ENCODE results near the gene ZNF574. TPM values are rescaled to one million over a fixed set of nuclear protein-coding genes. Genes with fewer than 3 reads are reported as not detected.

ZNF574 gene
- total and polyA plus RNA-seq, 8 donors: 9.4 to 15.4 (median 12.7) TPM

- ATAC-seq (peak; percentile 39), DNase-seq (no peak)
- Histone ChIP-seq H3K9me3 (no peaks in the 10 kb centered on the region), H3K4me3 (no peak overlapping the region), H3K4me1 (peaks cover 0 to 3% of the 10 kb centered on the region in 2 donors), H3K27me3 (peaks cover 0 to 20% of the 10 kb centered on the region in 2 donors), H3K27ac (no peak overlapping the region), H3K36me3 (peaks cover 0 to 19% of the 10 kb centered on the region in 2 donors)
- no peak for TF ChIP-seq CTCF (IDR thresholded peaks at IDR 0.05)
- intact Hi-C loops (cut with DNase I): no loop called here
Measured at GRCh38 chr19:42093926-42094325, 18.0 kb downstream of the ZNF574 start.

- intact Hi-C loops (cut with DNase I): no loop called here
- DNase-seq (no peak), ATAC-seq (no peak)
- no peak for TF ChIP-seq CTCF (IDR thresholded peaks at IDR 0.05)
- Histone ChIP-seq H3K36me3 (peaks cover 0 to 19% of the 10 kb centered on the region in 2 donors), H3K4me1 (no peaks in the 10 kb centered on the region), H3K27ac (no peak overlapping the region), H3K4me3 (no peak overlapping the region), H3K9me3 (no peaks in the 10 kb centered on the region), H3K27me3 (peaks cover 0 to 20% of the 10 kb centered on the region in 2 donors)
Measured at GRCh38 chr19:42095142-42095813, 19.3 kb downstream of the ZNF574 start.

- no peak overlapping the region for H3K4me3 ChIP-seq
- H3K27me3 ChIP-seq: peaks cover 0 to 20% of the 10 kb centered on the region in 2 donors
- intact Hi-C loops (cut with DNase I): no loop called here
- H3K27ac ChIP-seq: no peak overlapping the region
- H3K36me3 ChIP-seq: peaks cover 0 to 19% of the 10 kb centered on the region in 2 donors
- no peak for DNase-seq
- H3K4me1 ChIP-seq: no peaks in the 10 kb centered on the region
- no peak for ATAC-seq
- H3K9me3 ChIP-seq: no peaks in the 10 kb centered on the region
- no peak for TF ChIP-seq CTCF (IDR thresholded peaks at IDR 0.05)
Measured at GRCh38 chr19:42095814-42096230, 19.9 kb downstream of the ZNF574 start.

GRCh38 chr19:42096255-42096837 is 20.4 kb downstream of the ZNF574 start:
- no peak for TF ChIP-seq CTCF (IDR thresholded peaks at IDR 0.05)
- Histone ChIP-seq H3K9me3 (no peaks in the 10 kb centered on the region), H3K27me3 (peaks cover 0 to 20% of the 10 kb centered on the region in 2 donors), H3K27ac (no peak overlapping the region), H3K4me1 (no peaks in the 10 kb centered on the region), H3K36me3 (peaks cover 0 to 19% of the 10 kb centered on the region in 2 donors), H3K4me3 (no peak overlapping the region)
- intact Hi-C loops (cut with DNase I): no loop called here
- no peak for ATAC-seq
- DNase-seq: no peak

- H3K27ac ChIP-seq: no peak overlapping the region
- peaks cover 0 to 19% of the 10 kb centered on the region in 2 donors for H3K36me3 ChIP-seq
- H3K9me3 ChIP-seq: no peaks in the 10 kb centered on the region
- ATAC-seq: no peak
- peaks cover 0 to 20% of the 10 kb centered on the region in 2 donors for H3K27me3 ChIP-seq
- H3K4me1 ChIP-seq: no peaks in the 10 kb centered on the region
- DNase-seq: no peak
- TF ChIP-seq CTCF (IDR thresholded peaks at IDR 0.05): no peak
- intact Hi-C loops (cut with DNase I): no loop called here
- no peak overlapping the region for H3K4me3 ChIP-seq
Measured at GRCh38 chr19:42097461-42097860, 21.5 kb downstream of the ZNF574 start.
